Tracheal epithelial cell (primary cell): Measurements from ENCODE around the gene MC1R. TPM values are rescaled to one million over a fixed set of nuclear protein-coding genes. Genes with fewer than 3 reads are reported as not detected.

Experiments
- total RNA-seq: library from RNA; depleted of rRNA; stranded (reverse); fragments of >200 nt; gene quantifications from 2 replicates; pipeline ENCODE4 v1.2.1, GENCODE V29; 2014

The MC1R gene
- total RNA-seq: 1.2 and 1.9 TPM in 2 replicates

DNA sequence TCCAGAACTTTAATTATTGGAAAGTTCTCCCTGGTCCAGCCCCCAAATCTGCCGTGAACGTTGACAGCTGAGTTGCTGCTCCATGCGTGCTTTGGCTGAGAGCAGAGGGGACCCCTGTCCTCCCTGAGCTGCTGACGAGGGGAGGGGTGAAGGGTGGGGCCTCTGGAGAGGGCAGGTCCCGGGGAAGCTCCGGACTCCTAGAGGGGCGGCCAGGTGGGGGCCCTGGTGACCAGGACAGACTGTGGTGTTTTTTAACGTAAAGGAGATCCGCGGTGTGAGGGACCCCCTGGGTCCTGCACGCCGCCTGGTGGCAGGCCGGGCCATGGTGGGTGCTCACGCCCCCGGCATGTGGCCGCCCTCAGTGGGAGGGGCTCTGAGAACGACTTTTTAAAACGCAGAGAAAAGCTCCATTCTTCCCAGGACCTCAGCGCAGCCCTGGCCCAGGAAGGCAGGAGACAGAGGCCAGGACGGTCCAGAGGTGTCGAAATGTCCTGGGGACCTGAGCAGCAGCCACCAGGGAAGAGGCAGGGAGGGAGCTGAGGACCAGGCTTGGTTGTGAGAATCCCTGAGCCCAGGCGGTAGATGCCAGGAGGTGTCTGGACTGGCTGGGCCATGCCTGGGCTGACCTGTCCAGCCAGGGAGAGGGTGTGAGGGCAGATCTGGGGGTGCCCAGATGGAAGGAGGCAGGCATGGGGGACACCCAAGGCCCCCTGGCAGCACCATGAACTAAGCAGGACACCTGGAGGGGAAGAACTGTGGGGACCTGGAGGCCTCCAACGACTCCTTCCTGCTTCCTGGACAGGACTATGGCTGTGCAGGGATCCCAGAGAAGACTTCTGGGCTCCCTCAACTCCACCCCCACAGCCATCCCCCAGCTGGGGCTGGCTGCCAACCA lies at the start of gene MC1R:
Gene MC1R, plus strand, starts transcription at position 410 of the 895 bp plus-strand sequence. Its CDS starts 397 bp downstream, at position 807.

DNA sequence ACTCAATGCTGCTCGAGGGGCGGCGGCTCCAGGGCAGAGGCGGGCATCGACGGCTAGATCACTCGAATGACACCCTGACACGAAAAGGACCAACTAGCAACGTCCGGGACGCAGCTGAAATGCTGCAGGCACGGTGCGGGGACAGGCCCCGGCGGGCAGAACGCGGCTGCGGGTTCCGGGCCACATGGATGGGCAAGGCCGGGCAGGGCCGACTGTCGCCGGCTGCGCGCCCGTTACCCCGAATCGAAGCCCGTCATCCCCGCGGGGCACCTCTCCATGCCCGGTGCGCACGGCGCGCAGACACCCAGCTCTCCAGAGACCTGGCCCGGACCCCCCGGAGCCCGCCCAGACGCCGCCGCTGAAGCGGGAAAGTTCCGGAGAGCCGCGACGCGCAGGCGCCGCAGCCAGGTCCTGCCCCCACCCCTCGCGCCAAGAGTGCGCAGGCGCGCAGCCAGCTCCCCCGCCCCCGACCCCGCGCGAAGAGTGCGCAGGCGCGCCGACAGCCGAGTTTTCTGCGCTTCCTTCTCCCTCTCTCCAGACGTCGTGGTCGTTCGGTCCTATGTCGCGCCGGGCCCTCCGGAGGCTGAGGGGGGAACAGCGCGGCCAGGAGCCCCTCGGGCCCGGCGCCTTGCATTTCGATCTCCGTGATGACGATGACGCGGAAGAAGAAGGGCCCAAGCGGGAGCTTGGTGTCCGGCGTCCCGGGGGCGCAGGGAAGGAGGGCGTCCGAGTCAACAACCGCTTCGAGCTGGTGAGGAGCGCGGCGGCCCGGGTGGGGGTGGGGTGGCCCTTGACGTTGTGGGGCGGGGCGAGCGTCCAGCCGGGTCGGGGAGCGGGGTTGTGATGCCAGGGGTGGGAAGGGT lies 45.3 kb upstream of the MC1R start, which contains the start of gene TCF25:
Gene TCF25, plus strand, starts transcription at position 484 of the 863 bp plus-strand sequence. Its CDS starts 76 bp downstream, at position 560.

DNA sequence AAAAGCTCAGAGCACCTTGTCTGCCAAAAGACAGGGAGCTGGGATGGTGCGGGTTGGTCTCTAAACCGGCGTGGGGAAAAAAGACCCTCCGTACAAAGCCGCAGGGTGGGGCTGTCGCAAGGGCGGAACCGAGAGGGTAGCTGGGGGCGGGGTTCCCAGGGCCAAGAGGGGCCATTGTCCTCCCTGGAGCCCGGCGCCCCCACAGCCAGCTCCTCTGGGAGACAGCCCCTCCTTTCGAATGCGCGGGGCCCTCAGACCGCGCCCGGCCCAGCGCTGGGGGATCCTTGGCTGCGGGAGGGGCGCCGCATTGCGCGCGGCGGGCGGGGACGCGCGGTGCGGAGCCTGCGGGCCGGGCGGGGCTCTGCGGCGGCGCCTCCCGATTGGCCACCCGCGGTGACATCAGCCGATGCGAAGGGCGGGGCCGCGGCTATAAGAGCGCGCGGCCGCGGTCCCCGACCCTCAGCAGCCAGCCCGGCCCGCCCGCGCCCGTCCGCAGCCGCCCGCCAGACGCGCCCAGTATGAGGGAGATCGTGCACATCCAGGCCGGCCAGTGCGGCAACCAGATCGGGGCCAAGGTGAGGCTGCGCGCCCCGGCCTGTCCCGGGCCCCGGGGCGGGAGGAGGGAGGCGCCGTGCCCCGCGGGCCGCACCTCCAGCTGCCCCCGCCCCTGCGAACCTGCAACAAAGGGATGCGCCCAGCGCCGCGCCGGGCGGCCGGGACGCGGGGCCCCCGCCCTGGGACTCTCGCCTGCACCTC lies 4.4 kb downstream of the MC1R start, which contains the start of gene TUBB3:
Gene TUBB3, plus strand, starts transcription at position 459 of the 756 bp plus-strand sequence. Its CDS starts 60 bp downstream, at position 519.

Other genes with a start within 250 kb of the MC1R start
- 31.1 and 51.3 TPM in 2 replicates for gene CDK10, start 232.2 kb upstream of the MC1R start, total RNA-seq
- 9.4 and 22.4 TPM in 2 replicates for gene SPATA2L, start 217.2 kb upstream of the MC1R start, total RNA-seq
- 3.2 and 3.6 TPM in 2 replicates for gene VPS9D1, start 198.0 kb upstream of the MC1R start, total RNA-seq
- gene ZNF276, start 197.3 kb upstream of the MC1R start, total RNA-seq: 19.0 and 21.2 TPM in 2 replicates
- 0.85 and 6.3 TPM in 2 replicates for gene FANCA, start 102.2 kb upstream of the MC1R start, total RNA-seq
- gene SPIRE2, start 90.4 kb upstream of the MC1R start, total RNA-seq: 1.1 and 2.4 TPM in 2 replicates
- 68.2 and 149 TPM in 2 replicates for gene TCF25, start 45.3 kb upstream of the MC1R start, total RNA-seq
- 7.0 and 361 TPM in 2 replicates for gene TUBB3, start 4.5 kb downstream of the MC1R start, total RNA-seq
- gene DEF8, start 29.9 kb downstream of the MC1R start, total RNA-seq: 53.9 and 67.0 TPM in 2 replicates
- 4.7 and 7.5 TPM in 2 replicates for gene DBNDD1, start 100.6 kb downstream of the MC1R start, total RNA-seq
- gene PRDM7, start 158.5 kb downstream of the MC1R start, total RNA-seq: not detected in 2 replicates